ENCODE data around the gene FLVCR2.

Gene FLVCR2

GRCh38 chr14:75636100-75636692, 57.8 kb downstream of the FLVCR2 start:
- peak; percentile 73 for DNase-seq

- DNase-seq: no peak
These were observed 62.5 kb downstream of the FLVCR2 start for GRCh38 chr14:75640876-75641275.

- DNase-seq: no peak
These were observed 65.6 kb downstream of the FLVCR2 start for GRCh38 chr14:75643985-75644384.

- no peak for DNase-seq
These were observed 66.6 kb downstream of the FLVCR2 start for GRCh38 chr14:75645056-75645455.

GRCh38 chr14:75646762-75647161, 68.3 kb downstream of the FLVCR2 start:
- no peak for DNase-seq

- DNase-seq: no peak
These were observed 69.2 kb downstream of the FLVCR2 start for GRCh38 chr14:75647640-75648039.

- DNase-seq: no peak
These were observed 69.8 kb downstream of the FLVCR2 start for GRCh38 chr14:75648066-75648838.

- no peak for DNase-seq
These were observed 70.9 kb downstream of the FLVCR2 start for GRCh38 chr14:75649337-75649736.

- DNase-seq: no peak
These were observed 71.4 kb downstream of the FLVCR2 start for GRCh38 chr14:75649773-75650172.

- DNase-seq: no peak
These were observed 72.0 kb downstream of the FLVCR2 start for GRCh38 chr14:75650253-75651058.

- DNase-seq: no peak
These were observed 75.1 kb downstream of the FLVCR2 start for GRCh38 chr14:75653563-75653962.

- peak; percentile 87 for DNase-seq
These were observed 75.8 kb downstream of the FLVCR2 start for GRCh38 chr14:75654127-75654732.

GRCh38 chr14:75655235-75655634, 76.8 kb downstream of the FLVCR2 start:
- DNase-seq: no peak

- DNase-seq: no peak
These were observed 78.9 kb downstream of the FLVCR2 start for GRCh38 chr14:75657331-75657730.

GRCh38 chr14:75658957-75659356, 80.5 kb downstream of the FLVCR2 start:
- no peak for DNase-seq

- no peak for DNase-seq
These were observed 81.8 kb downstream of the FLVCR2 start for GRCh38 chr14:75660238-75660629.

GRCh38 chr14:75660630-75661498, 82.4 kb downstream of the FLVCR2 start, which contains the start of the genes ERG28 and TTLL5:
Gene ERG28, minus strand, starts transcription at chr14:75660876. Its CDS starts 3,374 bp downstream, at chr14:75657502.
Gene TTLL5, plus strand, starts transcription at chr14:75661246. Its CDS starts 1,904 bp downstream, at chr14:75663150.
- DNase-seq: peak; percentile 100

- DNase-seq: no peak
These were observed 83.0 kb downstream of the FLVCR2 start for GRCh38 chr14:75661499-75661814.

- DNase-seq: no peak
These were observed 84.5 kb downstream of the FLVCR2 start for GRCh38 chr14:75662966-75663365.

GRCh38 chr14:75667099-75667765, 88.8 kb downstream of the FLVCR2 start:
- DNase-seq: peak; percentile 87

GRCh38 chr14:75672605-75673192, 94.3 kb downstream of the FLVCR2 start:
- DNase-seq: no peak
